Dermis microvascular lymphatic vessel endothelial cell (primary cell): Measurements from ENCODE around the gene UGP2. TPM values are rescaled to one million over a fixed set of nuclear protein-coding genes. Genes with fewer than 3 reads are reported as not detected.
A peak's percentile ranks its signal among the peaks of the same experiment; 100 is the strongest.

ENCODE experiments used
- DNase-seq, 2 donors: peaks; one replicate each; pipeline versions ENCODE4 v3.0.0 to v3.0.0-alpha.2; 2010; ENCODE audit warnings: low read depth in 2 of 2
- total RNA-seq: library from RNA; depleted of rRNA; stranded (reverse); fragments of >200 nt; gene quantifications from 2 replicates; pipeline ENCODE4 v1.2.1, GENCODE V29; 2014

UGP2 gene
- total RNA-seq, 1 donor from 2014 or later = 69.8 TPM

DNA sequence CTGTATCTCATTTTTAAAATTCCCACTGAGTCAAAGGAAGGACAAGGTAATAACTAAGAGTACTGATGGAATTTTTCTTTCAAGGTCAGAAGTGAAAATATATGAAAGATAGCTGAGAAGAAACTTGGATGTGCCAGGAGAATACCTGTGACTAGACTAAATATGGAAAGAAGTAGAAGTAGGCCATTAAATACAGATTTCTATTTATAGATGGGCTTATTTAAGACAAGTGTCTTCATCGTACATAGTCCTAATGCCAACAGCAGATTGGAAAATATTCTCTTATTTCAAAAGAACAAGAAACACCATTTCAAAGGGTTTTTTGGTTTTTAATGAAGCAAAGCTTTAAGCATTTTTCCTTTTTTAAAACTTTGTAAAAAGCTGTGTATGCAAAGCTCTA is 22.0 kb downstream of the UGP2 start:
- no peak for DNase-seq

DNA sequence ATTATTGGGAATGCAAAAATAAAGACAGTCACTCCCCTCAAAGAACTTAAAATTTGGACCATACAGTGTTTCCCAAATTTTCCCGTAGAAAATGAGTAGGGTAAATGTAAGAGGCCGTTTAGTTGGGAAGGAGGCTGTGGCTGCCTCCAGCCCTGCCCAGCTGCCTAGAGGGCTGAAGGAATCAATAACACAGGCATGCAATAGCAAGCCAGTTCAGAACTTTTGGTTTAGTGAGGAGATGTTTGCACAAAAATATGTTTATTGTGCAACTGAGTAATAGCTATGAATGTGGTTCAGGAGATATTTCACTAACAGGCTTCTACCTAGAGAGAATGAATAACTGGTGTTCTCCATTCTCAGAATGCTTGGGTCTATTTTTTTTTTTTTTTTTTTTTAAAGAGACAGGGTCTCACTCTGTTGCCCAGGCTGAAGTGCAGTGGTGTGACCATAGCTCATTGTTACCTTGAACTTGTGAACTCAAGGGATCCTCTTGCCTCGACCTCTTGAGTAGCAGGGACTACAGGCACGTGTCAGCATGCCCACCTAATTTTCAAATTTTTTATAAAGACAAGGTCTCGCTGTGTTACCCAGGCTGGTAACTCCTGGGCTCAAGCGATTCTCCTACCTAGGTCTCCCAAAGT is 23.6 kb downstream of the UGP2 start:
- no peak for DNase-seq

DNA sequence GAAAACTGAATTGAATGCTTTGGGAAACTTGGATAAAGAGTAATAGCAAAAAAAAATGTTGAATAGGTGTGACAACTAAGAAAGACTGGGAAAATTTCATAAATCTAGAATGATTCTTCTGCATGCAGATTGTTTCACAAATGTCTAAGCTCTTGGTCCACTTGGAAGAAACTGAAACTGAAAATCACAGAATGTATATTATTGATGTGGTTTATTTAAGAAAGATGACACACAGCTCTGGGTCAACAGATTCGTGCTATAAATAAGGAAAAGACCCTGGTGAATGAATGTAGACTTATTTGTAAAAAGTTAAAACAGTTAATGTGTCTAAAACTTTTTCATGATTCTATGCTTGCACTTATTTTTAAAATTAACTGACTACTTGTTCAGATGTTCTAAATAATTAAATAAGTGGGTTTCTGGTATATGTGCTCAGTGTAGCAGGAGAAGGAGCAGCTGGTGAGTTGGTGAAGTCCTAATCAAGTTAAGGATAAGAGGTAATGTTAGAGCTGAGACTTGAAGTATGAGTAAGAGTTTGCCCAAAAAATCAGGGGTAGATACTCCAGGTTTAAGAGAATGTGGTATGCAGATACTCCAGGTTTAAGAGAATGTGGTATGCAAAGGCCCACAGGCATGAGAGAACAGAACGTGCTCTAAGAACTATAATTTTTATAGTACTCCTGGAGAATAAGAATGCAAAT is 24.5 kb downstream of the UGP2 start:
- DNase-seq = no peak

DNA sequence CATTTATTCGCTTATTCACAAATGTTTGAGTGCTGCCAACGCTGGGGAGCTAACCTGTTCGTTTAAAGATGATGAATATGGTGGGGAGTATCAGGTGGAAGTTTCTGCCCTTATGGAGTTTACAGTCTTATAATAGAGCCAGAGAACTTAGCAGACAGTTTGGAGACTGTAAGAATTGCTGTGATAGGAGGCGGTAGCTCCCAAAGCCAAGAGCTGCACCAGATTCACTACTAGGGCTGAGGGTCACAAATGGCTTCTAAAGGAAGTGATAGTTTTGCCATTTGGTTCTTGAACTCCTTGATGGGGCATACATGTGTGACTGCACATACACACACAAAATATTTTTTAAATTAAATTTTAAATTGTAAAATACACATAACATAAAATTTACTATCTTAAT is 29.0 kb downstream of the UGP2 start:
- DNase-seq = no peak

DNA sequence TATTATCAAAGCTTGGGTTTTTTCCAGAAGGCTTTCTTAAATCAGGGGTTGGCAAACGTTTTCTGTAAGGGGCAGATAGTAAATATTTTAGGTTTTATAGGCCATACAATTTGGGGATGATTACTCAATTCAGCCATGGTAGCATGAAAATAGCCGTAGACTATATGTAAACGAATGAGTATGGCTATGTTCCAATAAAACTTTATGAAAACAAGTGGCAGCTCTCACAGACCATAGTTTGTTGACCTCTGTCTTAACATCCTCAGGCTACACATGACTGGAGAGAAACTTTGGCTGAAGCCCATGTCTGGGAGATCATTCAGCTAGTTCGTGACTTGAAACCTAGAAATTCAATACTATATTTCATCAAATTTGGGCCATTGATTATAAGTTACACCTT is 30.2 kb downstream of the UGP2 start:
- DNase-seq = peak in 1 of 2 donors; percentile 24

DNA sequence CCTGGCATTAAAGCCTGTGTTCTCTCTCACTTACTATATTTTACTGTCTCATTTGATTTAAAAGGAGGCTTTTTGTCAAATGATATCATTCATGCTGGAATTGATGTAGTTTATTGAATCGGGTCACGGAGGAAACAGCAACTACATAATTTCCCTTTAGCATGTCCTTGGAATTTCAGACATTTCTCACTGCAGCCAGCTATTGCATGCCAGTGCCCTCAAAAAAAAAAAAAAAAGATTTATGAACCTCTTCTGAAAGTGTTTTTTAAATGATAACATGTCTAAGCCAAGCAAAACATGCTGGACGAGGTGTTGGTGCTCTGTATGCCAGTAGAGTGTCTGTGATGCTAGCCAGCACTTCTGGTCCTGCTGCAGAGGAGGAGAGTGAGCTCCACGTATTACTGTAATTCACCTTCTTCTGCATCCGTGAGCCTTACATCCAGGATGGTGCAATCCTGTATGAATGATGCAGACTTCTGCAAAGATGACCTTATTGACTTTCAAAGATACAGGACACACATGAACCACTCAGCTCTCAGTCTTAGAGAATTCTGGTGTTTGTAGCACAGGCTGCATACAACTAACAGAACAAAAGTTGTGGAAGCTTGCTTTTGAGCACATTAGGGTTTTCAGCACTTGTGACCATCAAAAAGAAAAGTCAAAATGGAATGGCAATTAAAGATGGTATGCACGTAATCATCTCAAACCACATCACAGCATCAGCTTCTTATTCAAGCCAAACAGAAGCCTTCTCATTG is 31.1 kb downstream of the UGP2 start:
- DNase-seq = peak in 1 of 2 donors; percentile 40

DNA sequence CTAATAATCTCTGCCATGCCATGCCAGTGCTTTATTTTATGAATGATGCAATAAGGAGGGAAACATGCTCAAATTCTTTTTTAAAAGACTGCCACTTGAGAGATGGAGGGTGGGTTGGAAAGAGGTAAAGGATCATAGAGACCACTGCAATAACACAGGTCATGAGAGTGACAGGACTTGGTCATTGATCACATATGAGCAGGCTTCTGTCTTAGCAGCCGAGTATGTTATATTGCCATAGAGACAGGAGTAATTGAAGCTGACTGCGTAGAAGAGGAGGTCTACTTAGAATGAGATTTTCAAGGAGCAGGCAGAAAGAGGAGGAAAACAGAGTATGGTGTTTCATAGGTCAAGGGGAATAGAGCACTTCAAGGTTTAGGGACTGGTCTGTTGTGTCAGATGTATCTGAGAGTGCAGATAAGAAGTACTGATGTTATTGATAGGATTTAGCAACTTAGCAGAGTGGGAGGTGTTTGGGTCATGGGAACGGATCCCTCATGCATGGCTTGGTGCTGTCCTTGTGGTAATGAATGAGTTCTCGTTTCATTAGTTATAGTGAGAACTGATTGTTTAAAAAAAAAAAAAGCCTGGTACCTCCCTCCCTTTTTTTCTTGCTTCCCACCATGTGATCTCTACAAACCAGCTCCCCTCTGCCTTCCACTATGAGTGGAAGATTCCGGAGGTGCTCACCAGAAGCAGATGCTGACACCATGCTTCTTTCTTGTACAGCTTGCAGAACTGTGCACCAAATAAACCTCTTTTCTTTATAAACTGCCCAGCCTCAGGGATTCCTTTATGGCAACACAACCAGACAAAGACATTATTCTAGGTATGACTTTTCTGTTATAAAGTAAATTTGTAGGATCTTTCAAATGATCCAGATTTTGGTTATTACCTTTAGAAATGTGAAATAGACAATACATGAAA is 32.8 kb downstream of the UGP2 start:
- DNase-seq = no peak

DNA sequence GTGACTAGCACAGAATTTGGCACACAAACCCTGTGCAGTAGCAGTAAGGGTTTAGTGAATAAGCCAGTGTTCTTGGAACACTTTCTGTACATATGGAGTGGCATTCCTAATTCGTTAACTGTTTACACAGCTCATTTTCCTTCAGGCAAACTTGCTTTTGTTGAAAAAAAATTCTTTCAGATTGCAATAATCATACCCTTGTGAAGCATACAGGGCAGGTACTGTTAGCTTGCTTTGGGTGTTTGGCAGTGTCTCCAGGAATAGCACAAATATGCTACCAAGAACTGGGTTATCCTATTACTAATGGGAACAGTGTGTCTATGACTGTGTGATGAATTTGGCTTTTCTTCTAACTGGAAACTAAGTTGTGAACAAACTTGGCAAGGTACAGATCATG is 33.4 kb downstream of the UGP2 start:
- DNase-seq = no peak

DNA sequence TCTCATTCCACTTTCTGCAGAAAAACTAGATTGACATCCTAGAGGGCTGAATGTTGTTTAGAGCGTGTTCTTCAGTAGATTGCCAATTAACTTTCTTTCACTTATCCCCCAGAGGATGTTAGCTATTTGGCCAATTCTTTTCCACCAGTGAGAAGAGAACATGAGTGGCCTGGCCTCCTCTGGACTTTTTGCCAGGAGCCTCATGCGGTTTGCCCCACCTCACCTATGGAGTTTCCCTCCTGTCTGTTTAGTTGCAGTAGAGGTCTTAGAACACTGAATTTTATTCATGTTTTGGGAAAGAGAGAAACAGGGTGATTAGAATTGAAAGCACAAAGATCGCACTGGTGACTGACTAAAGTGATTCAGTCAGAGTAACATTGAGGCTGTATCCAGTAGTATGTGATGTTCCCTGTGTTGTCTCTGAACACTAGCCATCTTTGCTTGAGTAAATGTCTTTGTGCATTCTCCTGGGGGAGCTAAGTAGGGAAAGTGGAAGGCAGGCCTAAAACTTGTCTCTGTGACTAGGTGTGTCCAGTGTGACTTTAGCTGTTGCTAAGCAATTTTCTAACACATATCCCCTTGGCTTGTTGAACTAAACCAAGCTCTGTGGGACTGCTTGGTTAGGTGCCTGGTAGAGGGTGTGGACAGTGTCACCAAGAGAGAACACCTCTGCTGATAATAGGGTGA is 34.0 kb downstream of the UGP2 start:
- no peak for DNase-seq

DNA sequence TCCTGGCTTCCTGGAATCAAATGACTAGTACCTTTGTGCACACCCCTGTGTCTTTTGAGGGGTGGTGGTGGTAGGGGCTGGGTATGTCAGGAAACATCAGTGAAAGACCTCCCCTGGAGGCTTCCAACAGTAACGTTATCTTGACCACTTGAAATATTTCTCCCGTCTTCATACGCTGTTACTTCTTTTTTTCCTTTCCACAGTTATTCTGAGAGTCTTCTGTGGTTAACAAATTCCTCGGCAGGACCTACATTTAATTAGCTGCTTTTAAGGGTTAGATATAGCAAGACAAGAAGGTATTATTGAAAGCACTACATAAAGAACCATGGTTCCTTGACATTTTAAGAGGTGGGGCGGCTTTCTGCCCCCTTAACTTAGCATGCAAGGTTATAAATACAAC is 34.6 kb downstream of the UGP2 start:
- no peak for DNase-seq

DNA sequence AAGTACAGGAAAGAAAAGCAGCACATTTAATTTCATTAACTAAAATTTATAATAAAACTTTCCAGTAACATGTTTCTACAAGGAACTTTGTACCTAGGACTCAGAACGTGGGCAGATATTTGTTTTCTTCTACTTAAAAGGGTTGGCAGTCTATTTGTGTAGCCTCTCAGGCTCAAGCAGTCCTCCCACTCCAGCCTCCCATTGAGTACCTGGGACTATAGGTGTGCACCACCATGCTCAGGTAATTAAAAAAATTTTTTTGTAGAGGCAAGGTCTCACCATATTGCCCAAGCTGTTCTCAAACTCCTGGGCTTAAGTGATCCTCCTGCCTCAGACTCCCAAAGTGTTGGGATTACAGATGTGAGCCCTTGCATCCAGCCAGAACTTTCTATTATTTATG is 36.8 kb downstream of the UGP2 start:
- DNase-seq = no peak

DNA sequence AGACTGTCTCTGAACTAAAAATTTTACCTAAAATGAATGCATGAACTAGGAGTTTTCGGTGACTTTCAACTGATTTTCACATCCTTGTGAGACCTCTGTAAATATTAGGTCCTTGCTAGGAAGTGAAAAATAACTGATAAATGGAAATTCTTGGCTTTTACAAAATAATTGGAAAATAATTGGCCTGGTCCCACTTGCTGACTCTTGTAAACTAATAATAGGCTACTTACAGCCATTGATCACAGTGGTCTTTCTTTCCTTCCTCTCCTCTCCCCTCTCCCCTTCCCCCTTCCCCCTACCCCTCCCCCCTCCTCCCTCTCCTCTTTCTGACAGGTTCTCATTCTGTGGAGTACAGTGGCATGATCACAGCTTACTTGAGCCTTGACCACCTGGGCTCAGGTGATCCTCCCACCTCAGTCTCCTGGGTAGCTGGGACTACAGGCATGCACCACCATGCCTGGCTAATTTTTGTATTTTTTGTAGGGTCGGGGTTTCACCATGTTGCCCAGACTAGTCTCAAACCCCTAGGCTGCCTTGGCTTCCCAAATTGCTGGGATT is 38.3 kb downstream of the UGP2 start:
- no peak for DNase-seq

DNA sequence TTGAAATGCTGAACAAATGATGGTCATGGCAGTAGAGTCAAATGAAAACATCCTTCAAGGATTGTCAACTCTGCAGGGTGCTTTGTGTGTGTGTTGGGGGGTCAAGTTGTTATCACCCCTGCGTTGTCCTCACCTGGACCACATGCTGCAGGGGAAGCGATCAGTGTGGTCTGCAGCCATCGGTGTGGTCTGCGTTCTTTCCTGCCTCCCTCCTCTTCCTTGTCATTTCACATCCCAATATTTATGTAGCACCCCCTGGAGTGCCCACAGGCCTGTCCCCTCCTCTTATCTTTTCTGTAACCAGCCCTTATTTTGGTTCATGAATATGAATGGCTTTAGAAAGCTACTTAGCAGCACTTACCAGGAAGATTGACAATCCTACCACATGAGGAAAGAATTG is 38.9 kb downstream of the UGP2 start:
- DNase-seq = no peak

DNA sequence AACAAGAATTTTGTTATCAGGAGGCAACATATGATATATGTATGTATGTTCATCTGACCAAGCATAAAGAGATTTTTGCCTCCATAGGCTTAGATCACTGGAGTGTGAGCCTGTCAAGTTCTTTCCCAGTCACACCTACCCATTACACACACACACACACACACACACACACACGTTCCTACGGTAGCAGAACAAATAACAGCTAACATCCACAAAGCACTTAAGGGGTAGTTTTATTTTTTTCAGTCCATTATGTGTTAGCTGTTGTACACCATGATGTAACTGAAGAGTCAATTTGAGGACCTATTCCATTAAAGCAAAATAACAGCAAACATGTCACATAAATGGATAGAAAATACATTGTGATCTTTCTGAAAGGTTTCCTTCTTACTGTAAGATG is 39.5 kb downstream of the UGP2 start:
- no peak for DNase-seq

DNA sequence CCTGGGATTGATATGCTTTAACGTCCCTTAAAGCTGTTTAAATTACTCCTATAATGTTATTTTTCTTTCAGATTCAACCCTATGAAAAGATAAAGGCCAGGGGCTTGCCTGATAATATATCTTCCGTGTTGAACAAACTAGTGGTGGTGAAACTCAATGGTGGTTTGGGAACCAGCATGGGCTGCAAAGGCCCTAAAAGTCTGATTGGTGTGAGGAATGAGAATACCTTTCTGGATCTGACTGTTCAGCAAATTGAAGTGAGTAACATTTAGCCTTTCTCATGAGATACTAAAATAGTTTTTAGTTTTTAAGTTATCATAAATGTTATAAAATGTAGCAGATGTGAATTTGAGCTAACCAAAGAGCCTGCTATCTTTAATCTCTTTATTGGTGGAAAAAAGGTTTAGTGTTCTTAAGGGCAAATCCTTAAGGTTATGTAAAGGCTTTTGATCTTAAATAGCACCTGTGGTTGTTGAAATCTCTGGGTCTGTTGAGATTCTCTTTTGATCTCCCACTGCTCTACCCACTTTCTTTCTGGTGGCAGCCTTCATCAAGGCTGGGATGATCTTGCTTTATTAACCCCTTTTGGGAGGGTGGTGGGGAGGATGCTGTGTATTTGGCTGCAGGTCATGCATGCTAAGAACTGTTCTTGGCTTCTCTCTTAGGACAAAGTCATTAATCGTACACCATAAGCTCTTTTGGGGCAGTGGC is 40.9 kb downstream of the UGP2 start:
- DNase-seq = no peak

DNA sequence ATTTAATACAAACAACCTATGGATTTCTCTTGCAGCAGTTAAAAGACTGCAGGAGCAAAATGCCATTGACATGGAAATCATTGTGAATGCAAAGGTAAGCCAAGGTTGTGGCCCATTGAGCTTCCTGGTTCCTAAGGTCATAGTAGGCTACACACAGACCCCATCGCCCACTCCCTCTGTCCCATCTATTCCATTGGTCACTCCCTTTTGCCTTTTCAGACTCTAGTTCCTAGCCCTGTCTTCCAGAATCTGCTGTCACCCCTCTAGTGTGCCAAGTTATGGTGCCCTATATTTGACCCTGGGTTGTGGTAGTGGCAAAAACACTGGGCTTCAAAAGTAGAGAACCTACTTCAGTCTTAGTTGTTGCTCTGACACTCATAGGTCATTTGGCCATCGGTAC is 44.7 kb downstream of the UGP2 start:
- no peak for DNase-seq

DNA sequence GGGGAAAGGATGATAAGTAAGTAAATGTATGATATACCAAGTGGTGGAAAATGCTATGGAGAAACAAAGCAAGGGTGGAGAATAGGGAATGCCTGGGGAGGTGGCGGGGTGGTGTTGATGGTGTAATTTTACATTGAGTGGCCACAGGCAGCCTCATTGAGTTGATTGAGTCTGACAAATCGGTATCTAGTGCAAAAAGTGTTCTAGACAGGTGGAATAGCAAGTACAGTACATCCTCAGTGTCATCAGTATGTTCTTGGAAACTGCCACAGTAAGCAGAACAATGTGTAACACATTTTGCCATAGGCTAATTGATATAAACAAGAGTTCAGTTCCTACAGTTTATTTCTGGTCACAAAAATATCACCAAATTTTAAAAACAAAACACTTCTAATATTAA is 46.4 kb downstream of the UGP2 start:
- no peak for DNase-seq

DNA sequence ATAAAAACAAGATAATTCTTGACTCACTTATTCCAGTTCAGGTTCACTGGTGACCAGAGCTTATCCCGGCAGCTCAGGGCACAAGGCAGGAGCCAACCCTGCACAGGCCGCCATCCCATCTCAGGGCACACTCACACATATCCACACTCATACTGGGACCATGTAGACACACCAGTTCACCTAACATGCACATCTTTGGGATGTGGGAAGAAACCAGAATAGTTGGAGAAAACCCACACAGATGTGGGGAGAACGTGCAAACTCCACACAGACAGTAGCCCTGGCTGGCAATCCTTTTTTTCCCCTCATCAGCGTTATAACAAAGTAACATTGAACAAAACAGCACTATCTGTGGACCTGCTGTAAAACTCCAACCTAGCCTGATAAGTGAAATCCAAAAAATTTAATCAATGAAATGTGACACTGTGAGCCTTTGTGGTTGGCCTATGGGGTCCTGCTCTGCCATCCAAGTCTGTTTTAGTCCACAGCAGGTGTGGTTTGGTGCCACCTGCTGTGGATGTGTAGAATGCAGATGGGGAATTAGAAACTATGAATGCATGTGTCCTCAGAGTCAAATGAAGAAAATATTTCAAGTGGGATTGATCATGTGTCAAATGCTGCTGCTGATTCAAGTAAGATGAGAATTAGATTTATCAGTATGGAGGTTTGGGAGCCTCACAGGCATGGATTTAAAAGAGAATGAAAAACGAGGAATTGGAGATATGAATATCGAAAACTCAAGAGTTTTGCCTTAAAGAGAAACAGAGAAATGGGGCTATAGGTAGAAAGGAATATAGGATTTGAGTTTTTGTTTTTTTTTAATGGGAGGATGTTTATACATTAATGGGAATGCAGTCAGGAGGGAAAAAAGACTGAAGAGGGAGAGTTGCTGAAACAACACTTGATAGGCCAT is 47.0 kb downstream of the UGP2 start:
- DNase-seq = peak; percentile 26 to 57

DNA sequence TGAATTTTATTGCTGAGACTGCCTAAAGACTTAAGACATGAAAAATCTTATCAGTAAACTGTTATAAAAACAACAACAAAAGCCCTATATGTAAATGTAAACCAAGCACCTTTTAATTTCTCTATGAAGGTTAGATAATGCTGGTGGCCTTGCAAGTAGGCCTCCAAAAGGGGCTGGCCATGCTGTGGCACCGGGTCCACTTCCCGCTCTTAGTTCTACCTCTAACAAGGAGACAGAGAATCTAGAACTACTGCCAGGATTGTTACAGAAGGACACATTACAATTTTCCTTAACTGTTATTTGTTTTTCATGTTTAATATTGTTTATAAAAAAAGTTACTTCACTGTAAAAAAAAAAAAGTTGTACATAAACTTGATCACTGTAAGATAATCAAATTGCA is 49.0 kb downstream of the UGP2 start:
- DNase-seq = no peak
